ENCODE data around the gene MLXIP. TPM values are rescaled to one million over a fixed set of nuclear protein-coding genes. Genes with fewer than 3 reads are reported as not detected.
A peak's percentile ranks its signal among the peaks of the same experiment; 100 is the strongest.

Gene MLXIP
- total and polyA plus RNA-seq, 8 donors: 48.1 to 98.7 (median 77.9) TPM

GRCh38 chr12:122125452-122126341 is 47.1 kb downstream of the MLXIP start:
- no peak for TF ChIP-seq CTCF (IDR thresholded peaks at IDR 0.05)

DNA sequence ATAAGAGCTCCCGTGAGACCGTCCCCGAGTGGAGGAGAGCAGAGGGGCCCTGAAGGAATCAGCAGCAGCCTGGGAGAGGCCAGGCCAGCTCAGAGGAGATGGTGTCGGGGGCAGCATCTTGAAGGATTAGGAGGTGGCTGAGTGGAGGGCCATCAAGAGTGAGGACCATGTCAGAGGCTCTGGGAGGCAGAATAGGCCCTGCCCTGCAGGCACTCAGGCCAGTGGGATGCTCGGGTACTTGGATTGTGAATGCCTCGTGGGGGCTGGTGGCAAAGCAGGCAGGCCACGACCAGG is 47.7 kb downstream of the MLXIP start:
- ATAC-seq (no peak), DNase-seq (peak in 1 of 4 donors; percentile 31)
- Histone ChIP-seq H3K27me3 (no peaks in the 10 kb centered on the region), H3K9me3 (no peaks in the 10 kb centered on the region), H3K27ac (no peak overlapping the region), H3K4me1 (peaks cover 0 to 34% of the 10 kb centered on the region in 2 donors), H3K36me3 (peaks cover 0 to 43% of the 10 kb centered on the region in 2 donors), H3K4me3 (no peak overlapping the region)
- TF ChIP-seq CTCF (IDR thresholded peaks at IDR 0.05): no peak
- intact Hi-C loops (cut with DNase I): loop anchor here in 1 of 2 donors (5.0 kb wide), 1 partner anchor 69 kb away; no protein-coding TSS in a partner anchor

More at GRCh38 chr12:122125452-122126341, 47.1 kb downstream of the MLXIP start:
- peak in 1 of 4 donors; percentile 58 for DNase-seq
- Histone ChIP-seq H3K27me3 (no peaks in the 10 kb centered on the region), H3K27ac (no peak overlapping the region), H3K4me3 (no peak overlapping the region), H3K4me1 (peaks cover 0 to 34% of the 10 kb centered on the region in 2 donors), H3K36me3 (peaks cover 0 to 37% of the 10 kb centered on the region in 2 donors), H3K9me3 (no peaks in the 10 kb centered on the region)
- no peak for ATAC-seq
- intact Hi-C loops (cut with DNase I): loop anchor here in 1 of 2 donors (5.0 kb wide), 1 partner anchor 68 kb away; no protein-coding TSS in a partner anchor

DNA sequence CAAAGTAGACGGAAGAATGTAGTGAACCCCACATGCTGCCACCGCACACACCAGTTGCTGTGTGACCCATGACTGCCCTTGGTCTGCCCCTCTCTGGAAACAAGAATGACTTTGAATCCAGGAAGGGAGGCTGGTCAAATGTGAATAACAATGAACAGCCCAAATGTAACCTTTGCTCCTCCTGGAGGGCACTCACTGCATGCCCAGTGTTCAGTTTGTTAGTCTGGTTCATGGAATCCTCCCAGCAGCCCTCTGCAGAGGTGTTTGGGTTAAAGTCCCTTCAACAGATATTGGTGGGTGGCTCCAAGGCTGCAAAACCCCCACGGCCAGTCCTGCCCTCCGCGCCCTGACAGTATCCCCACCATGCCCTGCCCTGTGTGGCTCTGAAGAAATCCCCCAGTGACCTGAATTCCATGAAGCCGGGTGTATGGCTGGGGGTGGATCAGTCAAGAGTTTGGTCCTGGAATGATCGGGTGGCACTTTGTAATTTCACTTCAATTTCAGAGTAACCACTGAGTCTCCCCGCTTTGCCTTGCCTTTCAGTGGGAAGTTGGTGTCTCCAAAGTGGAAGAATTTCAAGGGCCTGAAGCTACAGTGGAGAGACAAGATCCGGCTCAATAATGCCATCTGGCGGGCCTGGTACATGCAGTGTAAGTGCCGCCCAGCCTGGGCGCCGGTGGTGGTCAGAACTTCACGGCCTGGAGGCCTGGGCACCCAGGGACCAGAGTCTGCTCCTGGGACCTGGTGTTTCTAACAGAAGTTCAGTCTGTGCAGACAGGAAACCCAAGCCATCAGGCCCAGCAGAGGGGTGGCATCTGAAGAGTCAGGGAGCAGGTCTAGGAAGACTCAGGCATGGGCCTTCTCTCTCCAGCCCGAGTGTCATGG is 48.4 kb downstream of the MLXIP start:
- H3K9me3 ChIP-seq: no peaks in the 10 kb centered on the region
- intact Hi-C loops (cut with DNase I): loop anchor here in 1 of 2 donors (5.0 kb wide), 1 partner anchor 70 kb away; no protein-coding TSS in a partner anchor
- peaks cover 0 to 34% of the 10 kb centered on the region in 2 donors for H3K4me1 ChIP-seq
- no peak for TF ChIP-seq CTCF (IDR thresholded peaks at IDR 0.05)
- H3K4me3 ChIP-seq: no peak overlapping the region
- H3K36me3 ChIP-seq: peaks cover 0 to 50% of the 10 kb centered on the region in 2 donors
- ATAC-seq: no peak
- H3K27ac ChIP-seq: no peak overlapping the region
- no peaks in the 10 kb centered on the region for H3K27me3 ChIP-seq
- DNase-seq: no peak

GRCh38 chr12:122127839-122128238 is 49.3 kb downstream of the MLXIP start:
- no peaks in the 10 kb centered on the region for H3K27me3 ChIP-seq
- no peaks in the 10 kb centered on the region for H3K9me3 ChIP-seq
- intact Hi-C loops (cut with DNase I): loop anchor here in 1 of 2 donors (5.0 kb wide), 1 partner anchor 71 kb away; no protein-coding TSS in a partner anchor
- ATAC-seq (no peak), DNase-seq (peak in 1 of 4 donors; percentile 72)
- peaks cover 0 to 25% of the 10 kb centered on the region in 2 donors for H3K4me1 ChIP-seq
- H3K4me3 ChIP-seq: no peak overlapping the region
- TF ChIP-seq CTCF (IDR thresholded peaks at IDR 0.05): no peak
- no peak overlapping the region for H3K27ac ChIP-seq
- H3K36me3 ChIP-seq: peaks cover 0 to 59% of the 10 kb centered on the region in 2 donors

Data from left lung (tissue), 10 donors.